ENCODE results near the gene NSUN6.

GRCh38 chr10:18577823-18578685, 73.3 kb downstream of the NSUN6 start:
- TF ChIP-seq CTCF (conservative IDR thresholded peaks at IDR 0.05; ENCODE audit: low read depth in 2 of 2): no peak
- no peak for TF ChIP-seq POLR2AphosphoS5 (IDR thresholded peaks at IDR 0.05; ENCODE audit: low read depth)
- no peak for TF ChIP-seq EZH2phosphoT487 (IDR thresholded peaks at IDR 0.05; ENCODE audit: unreplicated experiment)
- no peak for TF ChIP-seq EZH2 (IDR thresholded peaks at IDR 0.05; ENCODE audit: low read depth, unreplicated experiment)
- TF ChIP-seq REST (IDR thresholded peaks at IDR 0.05; ENCODE audit: unreplicated experiment): no peak
- no peak for TF ChIP-seq JUNB (IDR thresholded peaks at IDR 0.05; ENCODE audit: unreplicated experiment)
- TF ChIP-seq CREB1 (CRISPR knock-in tag; IDR thresholded peaks at IDR 0.05; ENCODE audit: low read depth): no peak
- no peak for TF ChIP-seq ZNF114 (CRISPR knock-in tag; IDR thresholded peaks at IDR 0.05)
- no peak for TF ChIP-seq ETS1 (IDR thresholded peaks at IDR 0.05)
- TF ChIP-seq STAT1 (IDR thresholded peaks at IDR 0.05; ENCODE audit: unreplicated experiment): no peak
